NCI-H146 treated with DMSO at 0.1 percent for 48 hours (cell line): ENCODE measurements around the gene RUNX1.

Experiments used
- DNase-seq: peaks from one replicate; lab custom pipeline; 2025; ENCODE audit not compliant: unreplicated experiment; lab: John Stamatoyannopoulos, UW

RUNX1 gene

DNA sequence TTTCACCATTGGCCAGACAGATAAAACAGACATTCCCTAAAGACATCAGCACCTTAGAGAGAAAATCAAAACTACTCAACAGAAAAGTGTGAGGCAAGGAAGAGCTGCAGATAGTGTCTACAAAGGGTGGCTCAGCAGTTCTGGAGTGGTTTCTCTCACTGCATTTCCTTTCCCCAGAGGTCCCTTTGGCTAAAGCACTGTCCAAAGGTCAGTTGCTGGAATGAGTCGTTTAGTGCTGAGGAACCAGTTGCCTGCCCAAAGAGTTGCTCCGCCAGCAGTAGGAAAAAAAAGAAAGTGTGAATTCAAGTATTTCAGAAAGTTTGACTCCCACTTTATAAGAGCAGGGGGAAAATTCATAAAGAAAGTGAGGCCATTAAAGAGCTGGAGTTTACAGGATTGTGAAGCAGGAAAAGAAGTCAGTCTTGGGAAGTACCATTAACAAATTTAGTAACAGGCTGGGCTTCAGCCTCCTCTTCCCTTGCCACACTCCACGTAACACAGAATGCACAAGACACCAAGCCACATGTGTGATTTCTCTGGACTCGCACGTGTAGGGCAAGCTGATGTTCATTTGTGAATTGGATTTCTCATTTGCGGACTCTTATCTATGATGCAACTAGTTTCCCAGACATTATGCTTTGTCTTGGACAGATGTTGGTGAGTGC is 122.2 kb downstream of the RUNX1 start:
- no peak for DNase-seq

DNA sequence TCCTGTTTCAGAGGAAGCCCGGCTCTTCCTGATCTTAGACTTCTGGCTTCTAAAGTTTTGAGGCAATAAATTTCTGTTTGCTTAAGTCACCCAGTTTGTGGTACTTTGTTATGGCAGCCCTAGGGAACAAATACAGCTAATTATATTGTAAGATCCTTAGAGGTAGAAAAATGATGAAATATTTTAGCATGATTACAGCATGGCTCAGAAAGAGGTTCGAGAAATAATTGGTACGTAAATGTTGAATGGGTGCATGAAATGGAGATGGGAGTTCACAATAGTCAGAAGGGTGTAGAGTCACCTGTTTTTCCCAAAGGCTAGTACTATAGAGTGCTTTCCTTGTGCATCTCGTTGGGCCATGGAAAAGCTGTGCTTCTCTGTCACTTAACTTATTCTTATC is 123.5 kb downstream of the RUNX1 start:
- DNase-seq = no peak

DNA sequence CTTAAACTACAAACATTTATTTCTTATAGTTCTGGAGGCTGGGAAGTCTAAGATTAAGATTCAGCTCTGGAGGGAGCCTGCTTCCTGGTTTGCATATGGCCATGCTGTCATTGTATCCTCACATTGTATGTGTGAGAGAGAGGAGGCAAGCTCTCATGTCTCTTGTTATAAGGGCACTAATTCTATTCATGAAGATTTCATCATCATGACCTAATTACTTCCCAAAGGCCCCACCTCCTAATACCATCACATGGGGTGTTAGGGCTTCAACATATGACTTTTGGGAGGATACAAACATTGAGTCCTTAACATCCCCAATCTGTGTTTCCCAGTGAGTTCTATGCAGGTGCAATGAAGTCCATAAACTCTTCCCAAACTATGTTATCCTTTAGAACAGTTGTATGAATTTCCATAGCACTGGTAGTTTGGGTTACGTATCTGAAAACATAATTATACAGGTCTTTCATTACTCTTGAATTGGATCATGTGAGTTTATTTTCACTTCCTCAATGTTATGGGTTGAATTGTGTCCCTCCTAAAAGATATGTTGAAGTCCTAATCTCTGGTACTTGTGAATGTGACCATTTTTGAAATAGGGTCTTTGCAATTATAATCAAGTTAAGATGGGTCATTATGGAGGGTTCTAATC is 124.2 kb downstream of the RUNX1 start:
- DNase-seq = no peak

DNA sequence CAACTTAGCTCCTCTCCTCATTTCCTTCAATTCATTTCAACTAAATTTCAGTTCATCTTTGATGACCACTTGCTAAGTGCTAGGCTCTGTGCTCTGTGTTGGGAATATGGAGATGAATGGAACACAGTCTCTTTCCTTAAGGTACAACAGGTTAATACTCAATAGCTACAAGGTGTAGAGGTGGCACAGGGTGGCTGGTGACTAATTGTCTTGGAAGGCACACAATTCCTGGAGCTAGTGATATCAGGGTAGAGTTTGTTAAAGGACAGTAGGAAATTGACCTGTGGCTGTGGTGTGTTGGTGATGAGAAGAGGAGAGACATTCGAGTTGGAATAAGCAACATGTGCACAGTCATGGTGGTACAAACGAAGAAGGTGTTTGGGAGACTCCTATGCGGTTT is 124.9 kb downstream of the RUNX1 start:
- DNase-seq = no peak

DNA sequence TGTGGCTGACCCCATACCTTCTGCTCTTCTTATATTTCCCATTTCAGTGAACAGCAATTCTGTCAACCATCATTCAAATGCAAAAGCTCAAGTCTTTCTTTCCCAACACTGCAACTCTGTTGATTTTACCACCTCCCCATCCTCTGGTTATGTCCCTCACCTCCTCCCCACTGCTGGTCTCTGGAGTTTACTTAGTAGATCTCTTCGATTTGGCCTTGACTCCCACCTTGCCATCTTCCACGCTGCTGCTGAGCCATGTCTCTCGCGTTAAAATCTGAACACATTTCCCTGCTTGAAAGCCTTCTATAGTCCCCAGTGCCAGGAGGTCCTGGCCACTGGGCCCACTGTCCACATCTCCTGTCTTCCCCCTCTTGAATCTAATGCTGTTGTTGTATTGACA is 125.5 kb downstream of the RUNX1 start:
- DNase-seq = no peak

DNA sequence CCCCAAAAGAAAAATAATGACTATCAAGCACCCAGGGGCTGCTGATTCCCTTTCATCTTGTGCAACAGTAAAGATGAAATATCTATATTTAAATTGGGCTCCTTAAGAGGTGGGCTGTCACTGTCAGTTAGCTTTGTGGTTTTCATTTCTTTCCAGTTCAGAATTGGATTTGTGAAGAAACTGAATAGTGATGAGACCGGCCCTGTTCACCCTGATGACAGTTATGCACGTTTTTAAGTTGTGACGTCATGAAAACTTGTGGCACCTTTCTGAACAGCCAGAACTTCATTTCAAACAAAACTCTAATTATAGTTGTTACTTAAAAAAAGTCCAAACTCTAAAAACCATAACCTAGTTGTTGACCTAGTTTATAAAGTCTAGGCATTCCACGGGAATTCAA is 125.9 kb downstream of the RUNX1 start:
- no peak for DNase-seq

DNA sequence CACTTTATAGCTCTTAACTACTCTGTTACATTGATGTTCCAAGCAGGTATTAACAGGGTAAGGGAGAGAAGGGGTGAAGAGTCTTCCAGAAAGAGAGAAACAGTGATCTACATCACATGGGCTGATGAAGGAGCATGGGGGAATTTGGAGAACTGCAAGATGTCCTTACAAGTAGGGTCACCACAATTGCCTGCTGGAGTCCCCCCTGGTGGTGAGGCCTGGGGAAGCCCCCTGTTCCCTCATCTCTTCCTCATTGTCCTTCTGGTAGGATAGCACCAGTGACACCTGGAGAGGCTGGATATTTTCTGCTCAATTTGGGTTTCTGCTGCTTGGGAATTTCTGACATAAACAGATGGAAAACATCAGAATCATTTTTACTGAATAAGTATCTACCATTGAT is 126.6 kb downstream of the RUNX1 start:
- DNase-seq = no peak

DNA sequence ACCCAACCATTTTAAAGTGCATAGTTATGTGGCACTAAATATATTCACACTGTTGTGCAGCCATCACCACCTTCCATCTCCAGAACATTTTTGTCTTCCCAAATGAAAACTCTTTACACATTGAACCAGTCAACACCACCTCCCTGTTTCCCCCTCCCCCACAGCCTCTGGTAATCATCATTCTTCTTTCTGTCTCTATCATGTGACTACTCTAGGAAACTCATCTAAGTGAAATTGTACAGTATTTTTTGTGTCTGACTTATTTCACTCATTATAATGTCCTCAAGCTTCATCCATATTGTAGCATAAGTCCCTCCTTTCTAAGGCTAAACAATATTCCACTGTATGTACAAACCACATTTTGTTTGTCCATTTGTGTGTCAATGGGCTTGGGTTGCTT is 128.0 kb downstream of the RUNX1 start:
- DNase-seq = no peak

DNA sequence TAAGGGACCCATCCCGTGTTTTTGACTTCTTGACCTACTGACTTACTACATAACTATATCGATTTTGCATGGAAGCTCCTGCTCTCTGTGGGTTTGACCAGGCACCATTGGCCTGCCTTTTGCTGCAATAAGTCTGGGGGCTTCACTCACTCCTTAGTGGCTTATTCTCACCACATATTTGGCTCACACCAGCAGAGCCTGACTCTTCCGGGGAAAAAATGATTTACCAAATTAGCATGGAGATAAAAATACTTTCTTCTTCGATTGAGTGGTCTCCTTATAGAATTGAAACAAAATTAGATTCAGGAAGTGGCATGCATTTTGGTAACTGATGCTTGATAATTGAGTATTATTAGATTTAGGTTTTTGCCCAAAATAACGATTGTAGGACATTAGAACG is 129.7 kb downstream of the RUNX1 start:
- DNase-seq = no peak

DNA sequence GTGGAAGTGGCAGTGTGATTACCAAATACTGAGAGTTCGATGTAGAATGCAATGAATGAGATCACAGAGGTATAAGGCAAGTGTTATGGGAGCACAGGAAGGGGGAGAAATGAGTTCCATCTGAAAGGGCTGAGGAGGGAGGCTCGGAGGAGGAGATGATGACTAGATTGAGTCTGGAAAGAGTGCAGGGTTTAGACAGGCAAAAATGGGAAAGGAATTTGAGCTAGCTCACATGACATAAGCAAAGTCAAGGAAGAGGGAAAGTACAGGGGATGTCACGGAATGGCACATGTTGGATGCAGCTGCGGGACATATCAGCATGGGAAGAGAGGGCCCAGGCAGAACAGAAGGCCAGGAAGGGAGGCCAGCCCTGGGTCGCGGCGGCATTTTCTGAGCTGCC is 132.7 kb downstream of the RUNX1 start:
- no peak for DNase-seq

DNA sequence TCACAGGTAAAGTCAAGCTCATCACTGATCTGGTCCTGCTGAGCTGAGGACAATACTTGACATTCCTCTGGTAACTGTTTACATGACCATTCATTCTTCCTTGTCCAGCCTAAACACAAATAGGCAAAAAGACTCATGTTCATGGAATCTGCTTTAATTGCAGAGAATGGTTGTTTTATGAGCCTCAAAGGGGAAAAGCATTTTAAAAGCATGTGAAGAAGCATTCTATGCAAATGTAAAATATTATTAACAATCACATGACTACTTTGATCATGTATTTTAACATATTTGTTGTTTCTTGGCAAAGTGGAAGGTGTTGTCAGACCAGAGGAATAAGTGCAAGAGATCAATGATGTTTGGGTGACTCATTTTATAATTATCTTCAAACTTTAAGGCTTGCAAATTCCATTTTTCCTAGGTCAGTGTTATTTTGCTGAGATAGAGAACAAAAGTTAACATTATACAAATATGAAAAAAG is 133.7 kb downstream of the RUNX1 start:
- no peak for DNase-seq

DNA sequence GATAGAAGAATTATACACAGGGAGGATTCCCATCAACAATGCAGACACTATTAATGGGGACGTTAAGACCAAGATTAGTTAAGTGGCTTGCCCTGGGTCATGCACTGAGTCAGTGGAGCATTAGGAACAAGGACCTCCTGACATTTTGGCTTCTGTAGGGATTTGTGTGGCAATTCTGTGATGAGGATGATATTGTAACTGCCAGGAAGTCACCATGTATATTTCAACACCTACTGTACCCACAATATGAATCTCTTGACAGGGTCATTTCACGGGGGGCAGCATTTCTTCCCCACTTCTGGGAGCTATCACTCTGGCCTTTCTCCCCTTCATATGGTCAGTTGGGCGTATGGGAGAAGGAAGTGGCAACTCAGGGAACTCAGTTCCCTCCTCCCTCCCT is 134.9 kb downstream of the RUNX1 start:
- no peak for DNase-seq

DNA sequence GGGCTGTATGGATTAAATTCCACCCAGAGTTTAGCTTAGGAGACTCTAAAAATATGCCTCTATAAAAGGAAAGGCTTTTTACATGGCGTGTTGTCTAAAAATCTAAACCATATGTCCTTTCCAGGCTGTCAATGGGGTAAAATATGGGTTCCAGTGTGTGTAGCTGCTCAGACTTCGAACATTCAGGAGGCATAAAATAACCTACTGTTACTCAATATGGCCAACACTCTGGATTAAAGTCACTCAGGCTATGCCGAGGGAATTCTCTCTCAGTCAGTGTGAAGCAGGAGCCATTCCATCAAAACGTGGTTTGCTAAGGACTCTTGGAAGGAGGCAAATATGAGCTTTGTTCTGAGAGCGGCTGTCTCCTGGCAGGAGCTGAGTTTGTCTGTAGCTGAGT is 135.3 kb downstream of the RUNX1 start:
- DNase-seq = no peak

DNA sequence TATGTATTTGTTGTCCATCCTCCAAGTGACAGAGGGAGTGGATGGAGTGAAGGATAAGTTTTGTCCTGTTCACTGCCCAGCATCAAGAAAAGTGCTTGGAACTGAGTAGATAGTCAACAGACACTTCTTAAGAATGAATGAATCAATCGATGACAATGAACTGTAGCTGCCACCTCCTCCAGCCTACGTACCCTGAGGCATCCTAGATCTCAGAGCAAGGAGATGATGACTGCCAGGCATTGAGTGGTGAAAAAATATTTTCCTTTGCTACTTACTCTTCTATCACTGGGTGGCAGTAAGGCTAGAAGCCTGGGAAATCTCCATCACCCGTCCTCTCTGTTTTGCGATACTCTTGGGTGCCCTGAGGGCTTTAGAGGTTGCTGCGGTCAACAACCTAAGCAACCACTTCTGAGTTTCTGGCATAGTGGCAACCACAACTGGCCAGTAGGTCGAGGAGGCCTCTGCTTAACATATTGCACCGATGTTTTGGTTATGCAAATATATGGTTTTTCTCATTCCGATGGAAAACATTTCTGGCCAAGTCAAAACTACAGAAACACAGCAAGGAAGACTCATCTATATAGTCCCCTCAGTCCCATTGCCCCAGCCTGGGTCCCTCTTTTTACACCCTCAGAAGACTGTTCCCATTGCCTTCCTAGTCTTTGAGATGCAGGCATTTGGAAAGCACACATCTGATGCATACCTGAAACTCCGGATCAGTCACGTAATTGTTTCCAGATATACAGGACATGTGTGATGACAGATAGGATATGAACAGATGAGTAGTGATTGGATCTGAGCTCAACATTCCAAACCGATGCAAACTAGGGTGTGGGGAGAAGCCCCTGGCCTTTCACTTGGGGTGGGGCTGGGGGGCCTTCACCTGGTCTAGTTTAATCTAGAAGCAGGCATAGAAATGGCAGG is 136.8 kb downstream of the RUNX1 start:
- DNase-seq = no peak

DNA sequence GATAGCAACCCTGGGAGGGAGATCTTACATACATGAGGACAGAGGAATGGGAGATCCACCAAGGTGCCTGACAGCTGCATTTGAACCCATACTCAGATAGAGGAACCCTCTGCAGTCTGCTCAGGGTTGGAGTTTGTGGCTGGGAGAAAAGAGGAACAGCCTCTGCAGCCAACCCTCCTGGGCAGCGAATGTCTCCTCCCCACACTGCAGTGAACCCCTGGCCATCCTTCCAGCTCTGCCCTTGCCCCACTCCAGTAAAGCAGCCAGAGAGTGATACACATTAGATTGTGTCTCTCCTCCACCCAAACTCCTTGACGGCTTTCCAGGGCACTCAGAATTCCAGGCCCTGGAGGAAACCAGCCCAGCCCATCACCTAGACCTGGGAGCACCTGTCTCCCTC is 137.7 kb downstream of the RUNX1 start:
- DNase-seq = no peak

DNA sequence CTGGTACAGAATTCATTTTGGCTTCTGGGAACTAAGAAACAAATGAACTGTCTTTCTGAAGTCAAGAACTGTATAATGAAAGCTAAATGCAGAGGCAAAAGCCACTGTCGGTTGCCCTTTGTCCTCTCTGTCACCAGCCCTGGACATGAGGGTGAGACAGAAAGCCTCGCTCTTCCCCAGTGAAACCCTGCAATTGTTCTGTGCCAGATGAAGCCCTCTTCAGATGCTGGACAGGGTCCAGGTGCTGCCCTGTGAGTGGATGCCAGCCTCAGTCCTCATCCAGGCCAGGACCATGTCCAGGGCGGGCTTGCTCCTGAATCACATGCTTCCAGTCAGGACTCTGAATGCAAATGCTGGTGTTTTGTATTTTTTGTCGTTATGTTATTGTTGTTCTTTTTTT is 138.7 kb downstream of the RUNX1 start:
- DNase-seq = no peak

DNA sequence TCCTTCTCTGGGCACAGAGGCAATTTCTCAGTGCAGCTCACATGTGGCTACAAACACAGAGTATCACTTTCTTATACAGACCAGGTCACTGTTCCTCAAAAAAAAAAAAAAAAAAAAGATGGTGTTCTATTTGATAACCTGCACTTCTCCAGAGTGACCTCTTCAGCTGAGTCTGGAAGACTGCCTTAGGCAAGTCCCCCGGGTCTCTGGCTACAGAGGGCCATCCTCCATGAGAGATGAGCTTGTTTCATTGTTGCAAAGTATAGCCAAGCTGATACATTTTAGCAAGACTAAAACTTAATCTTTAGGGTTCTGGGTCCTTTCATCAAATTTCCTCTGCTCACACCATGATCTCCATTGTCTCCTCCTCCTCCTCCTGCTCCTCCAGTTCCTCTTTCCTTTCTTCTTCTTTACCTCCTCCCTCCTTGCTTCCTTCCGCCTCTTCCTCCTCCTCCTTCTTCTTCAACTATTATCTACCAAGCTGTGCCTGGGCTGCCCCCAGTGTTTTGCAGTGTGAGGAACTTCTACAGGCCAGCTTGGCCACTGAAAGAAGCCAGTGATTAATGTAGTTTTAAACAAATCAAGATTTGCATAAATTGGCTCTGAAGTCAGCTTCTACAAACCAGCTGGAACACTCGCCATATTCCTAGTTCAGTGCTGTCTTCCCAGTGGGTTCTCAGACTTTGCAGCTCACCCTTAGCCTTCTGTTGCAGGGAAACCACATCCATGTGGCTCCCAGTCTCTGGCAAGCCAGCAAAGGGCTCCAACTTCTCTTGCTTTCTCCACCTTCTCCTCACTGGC is 139.4 kb downstream of the RUNX1 start:
- DNase-seq = no peak

DNA sequence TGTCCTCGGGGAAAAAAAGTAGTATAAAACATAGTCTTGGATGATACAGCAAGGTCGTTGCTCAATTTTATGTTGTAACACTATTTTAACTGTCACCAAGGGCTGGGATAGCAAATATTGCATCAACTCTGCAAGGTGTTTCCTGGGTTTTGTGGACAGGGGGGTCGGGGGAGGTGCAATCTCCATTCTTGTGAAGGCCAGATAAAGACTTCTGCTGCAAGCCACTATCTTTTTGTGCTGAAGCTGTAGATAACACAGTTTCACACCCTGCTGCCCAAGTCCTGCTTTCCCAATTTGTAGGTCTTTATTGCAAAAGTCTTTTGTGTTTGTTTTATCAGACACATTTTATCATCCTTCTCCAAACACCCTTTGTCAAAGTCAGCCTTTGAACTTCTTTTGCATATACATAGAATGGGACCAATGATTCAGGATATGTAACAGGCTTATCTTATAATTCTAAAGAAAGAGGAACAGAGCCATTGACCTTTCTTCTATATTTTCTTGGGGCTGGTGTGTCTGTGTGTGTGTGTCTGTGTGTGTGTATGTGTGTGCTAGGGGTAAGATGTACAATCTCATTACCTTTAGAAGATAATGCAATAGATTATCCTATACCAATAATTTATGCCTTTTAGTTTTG is 140.6 kb downstream of the RUNX1 start:
- DNase-seq = no peak

DNA sequence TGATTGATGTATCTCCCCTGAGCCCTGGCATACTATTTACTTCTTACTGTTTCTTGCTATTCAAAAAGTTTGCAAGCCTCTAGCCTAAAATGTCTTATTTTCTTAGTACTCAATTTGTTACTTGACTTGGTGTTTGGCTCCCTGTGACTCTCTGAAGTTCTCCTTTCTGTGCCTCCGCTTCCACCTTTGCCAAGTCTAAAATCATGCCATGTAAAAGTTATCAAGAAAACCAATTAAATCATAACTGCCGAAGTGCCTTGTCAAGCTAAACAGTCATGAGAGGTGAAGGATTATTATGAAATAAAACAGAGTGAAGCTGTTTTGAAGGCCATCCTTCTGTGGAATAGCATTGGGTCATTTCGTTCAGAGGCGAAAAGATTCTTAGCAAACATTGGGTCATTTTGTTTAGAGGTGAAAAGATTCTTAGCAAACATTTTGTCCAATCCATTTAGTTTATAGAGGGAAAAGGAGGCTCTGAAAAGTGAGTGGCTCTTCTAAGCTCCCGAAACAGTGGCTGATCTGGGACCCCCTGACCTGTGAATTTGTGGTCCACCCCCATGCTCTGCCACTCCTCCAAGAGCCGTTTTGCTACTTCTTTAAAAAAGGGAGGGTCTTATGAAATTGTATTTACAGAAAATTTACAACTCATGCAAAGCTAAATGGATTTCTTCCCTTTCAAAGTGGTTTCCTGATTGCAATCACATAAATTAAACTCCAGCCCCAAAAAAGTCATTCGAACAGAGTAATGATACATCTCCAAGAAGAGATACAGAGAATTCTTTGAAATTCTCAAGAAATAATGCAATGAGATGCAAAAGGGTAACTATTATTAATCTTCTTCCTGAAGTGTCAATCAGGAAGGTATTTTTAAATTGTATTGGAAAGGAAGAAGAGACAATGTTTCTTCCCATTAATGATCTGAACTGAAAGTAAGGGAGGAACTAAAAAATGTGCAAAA is 141.4 kb downstream of the RUNX1 start:
- no peak for DNase-seq

DNA sequence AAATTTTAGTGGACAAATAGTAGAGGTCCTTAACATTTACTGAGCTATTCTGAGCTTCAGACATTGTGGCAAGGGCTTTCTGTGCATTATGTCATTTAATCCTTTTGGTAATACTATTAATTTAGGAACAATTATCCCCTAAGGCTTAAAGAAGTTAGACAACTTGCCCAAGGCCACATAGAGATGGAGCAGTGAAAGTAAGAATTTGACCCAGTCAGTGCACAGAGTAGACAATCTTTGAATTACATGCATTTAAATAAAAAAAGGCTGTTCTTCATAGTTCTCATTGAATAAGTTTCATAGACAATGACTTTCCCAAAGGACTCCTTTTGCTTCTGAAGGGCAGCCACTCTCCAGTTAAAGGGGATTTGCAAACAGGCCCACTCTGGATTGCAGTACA is 142.7 kb downstream of the RUNX1 start:
- DNase-seq = no peak
